ENCODE measurements around the gene FANCB. TPM values are rescaled to one million over a fixed set of nuclear protein-coding genes. Genes with fewer than 3 reads are reported as not detected.
A peak's percentile ranks its signal among the peaks of the same experiment; 100 is the strongest.

The FANCB gene
- 10 to 100 TPM in 1 of 2 experiments, 1 to 10 TPM in 1; 9.9 to 12.0 TPM for total RNA-seq

DNA sequence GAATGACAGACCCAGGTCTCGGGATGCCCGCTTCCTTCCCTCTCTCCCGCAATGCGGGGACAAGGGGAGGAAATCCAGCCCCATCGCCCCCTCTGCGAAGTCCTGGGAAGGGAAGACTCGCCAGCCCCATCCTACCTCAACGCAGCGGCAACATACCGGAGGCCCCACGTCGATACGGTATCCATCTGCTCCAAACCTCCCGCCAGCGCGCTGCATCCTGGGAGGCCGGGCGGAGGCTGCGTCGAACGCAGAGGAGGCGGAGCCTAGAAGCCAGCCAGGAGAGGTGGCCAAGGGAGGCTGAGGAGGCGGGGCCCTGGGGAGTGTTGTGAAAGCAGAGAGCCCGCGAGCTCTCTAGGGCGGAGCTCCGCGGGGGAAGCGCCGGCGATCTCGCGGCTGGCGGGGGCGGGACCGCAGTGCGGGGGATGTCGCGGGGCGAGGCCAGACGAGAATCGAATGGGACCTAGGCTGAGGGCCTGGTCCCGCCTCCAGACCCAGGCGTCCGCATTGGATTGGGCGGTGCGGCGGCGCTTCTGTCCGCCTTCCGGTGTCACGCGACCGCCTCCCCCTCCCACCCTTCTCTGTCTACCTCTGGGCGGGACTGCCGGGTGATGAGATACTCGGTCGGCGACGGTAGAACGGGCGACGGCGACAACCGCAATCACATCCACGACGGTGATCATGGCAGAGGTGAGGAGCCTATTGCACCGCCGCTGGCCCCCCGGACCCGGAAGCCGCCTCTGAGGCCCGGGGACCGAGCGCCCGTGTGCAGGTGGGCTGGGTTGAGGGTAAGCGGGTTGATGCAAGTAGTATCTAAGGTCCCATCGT, at the start of gene FANCB, which contains the start of gene MOSPD2:
Gene FANCB (minus strand): TSS at position 219 of the 825 bp plus-strand sequence. CDS start 7,559 bp downstream, outside the sequence.
Gene MOSPD2 (plus strand): TSS at position 571 of the 825 bp plus-strand sequence. CDS start 108 bp downstream, at position 679.
- H3K9me3 Mint-ChIP-seq, result no peaks in the 10 kb centered on the region
- peak within 1 kb of the TSS; percentile 84 for H3K4me3 Mint-ChIP-seq
- H3K36me3 Mint-ChIP-seq, result peaks cover 23% of the 10 kb centered on the region
- H3K4me1 Mint-ChIP-seq, result peaks cover 26% of the 10 kb centered on the region
- DNase-seq, result peak; percentile 90
- peak; percentile 93 for ATAC-seq (ENCODE audit: low read depth)
- POLR2A ChIA-PET, result interaction anchor here (0.8 to 1.5 kb wide), 3 partner anchors 12 to 1180 kb away, joined by 3 to 5 read pairs (median 3); no protein-coding TSS in a partner anchor
- peak within 1 kb of the TSS; percentile 87 for H3K27ac Mint-ChIP-seq
- no peaks in the 10 kb centered on the region for H3K27me3 Mint-ChIP-seq

- no peaks in the 10 kb centered on the region for H3K9me3 Mint-ChIP-seq
- peaks cover 4% of the 10 kb centered on the region for H3K36me3 Mint-ChIP-seq
- DNase-seq (no peak), ATAC-seq (ENCODE audit: low read depth) (no peak)
- H3K27ac Mint-ChIP-seq, result no peak overlapping the region
- no peaks in the 10 kb centered on the region for H3K27me3 Mint-ChIP-seq
- POLR2A ChIA-PET, result no interaction called here
- H3K4me3 Mint-ChIP-seq, result no peak overlapping the region
- H3K4me1 Mint-ChIP-seq, result no peaks in the 10 kb centered on the region
Measured at GRCh38 chrX:14922437-14922836, 49.6 kb upstream of the FANCB start.

- no peak overlapping the region for H3K4me3 Mint-ChIP-seq
- no peaks in the 10 kb centered on the region for H3K4me1 Mint-ChIP-seq
- no peaks in the 10 kb centered on the region for H3K27me3 Mint-ChIP-seq
- H3K36me3 Mint-ChIP-seq, result peaks cover 4% of the 10 kb centered on the region
- H3K27ac Mint-ChIP-seq, result no peak overlapping the region
- no peaks in the 10 kb centered on the region for H3K9me3 Mint-ChIP-seq
- POLR2A ChIA-PET, result no interaction called here
- DNase-seq (no peak), ATAC-seq (ENCODE audit: low read depth) (no peak)
Measured at GRCh38 chrX:14920196-14920595, 47.3 kb upstream of the FANCB start.

- Mint-ChIP-seq H3K27ac (no peak overlapping the region), H3K9me3 (no peaks in the 10 kb centered on the region), H3K36me3 (peaks cover 4% of the 10 kb centered on the region), H3K27me3 (no peaks in the 10 kb centered on the region), H3K4me3 (no peak overlapping the region), H3K4me1 (no peaks in the 10 kb centered on the region)
- ATAC-seq (ENCODE audit: low read depth) (no peak), DNase-seq (no peak)
- POLR2A ChIA-PET, result no interaction called here
Measured at GRCh38 chrX:14919407-14919806, 46.5 kb upstream of the FANCB start.

DNA sequence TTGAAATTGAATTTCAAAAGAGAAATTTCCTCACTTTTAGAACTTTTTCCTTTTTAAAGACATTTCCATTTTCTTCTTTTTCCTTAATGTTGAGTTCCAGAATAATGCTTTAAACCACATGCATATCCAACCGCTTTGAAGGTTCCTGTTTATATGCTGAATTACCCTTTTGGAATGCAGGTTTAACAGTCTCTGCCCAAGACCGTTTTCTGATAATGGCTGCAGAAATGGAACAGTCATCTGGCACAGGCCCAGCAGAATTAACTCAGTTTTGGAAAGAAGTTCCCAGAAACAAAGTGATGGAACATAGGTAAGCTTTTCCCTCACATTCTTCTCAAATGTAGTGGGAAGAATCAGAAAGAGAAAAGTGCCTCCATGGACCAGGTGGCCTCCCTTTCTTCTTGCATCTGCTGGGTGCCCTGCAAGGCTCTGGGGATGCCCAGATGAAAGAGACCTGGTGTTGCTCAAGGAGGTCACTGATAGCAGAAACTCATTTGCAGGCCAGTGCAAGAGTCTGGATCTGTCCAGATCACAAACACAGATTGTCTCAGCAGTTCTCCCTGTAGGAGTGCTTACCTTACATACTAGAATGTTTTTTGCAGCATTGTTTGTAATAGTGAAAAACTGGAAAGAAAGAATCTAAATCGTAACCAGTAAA, 43.3 kb upstream of the FANCB start:
- ATAC-seq (ENCODE audit: low read depth) (no peak), DNase-seq (no peak)
- Mint-ChIP-seq H3K4me1 (no peaks in the 10 kb centered on the region), H3K4me3 (no peak overlapping the region), H3K27me3 (no peaks in the 10 kb centered on the region), H3K9me3 (no peaks in the 10 kb centered on the region), H3K27ac (no peak overlapping the region), H3K36me3 (peaks cover 8% of the 10 kb centered on the region)
- POLR2A ChIA-PET, result no interaction called here

- DNase-seq (no peak), ATAC-seq (ENCODE audit: low read depth) (no peak)
- Mint-ChIP-seq H3K9me3 (no peaks in the 10 kb centered on the region), H3K27ac (no peak overlapping the region), H3K27me3 (no peaks in the 10 kb centered on the region), H3K4me3 (no peak overlapping the region), H3K4me1 (no peaks in the 10 kb centered on the region), H3K36me3 (peaks cover 8% of the 10 kb centered on the region)
- POLR2A ChIA-PET, result no interaction called here
Measured at GRCh38 chrX:14915596-14915995, 42.7 kb upstream of the FANCB start.

- no peak overlapping the region for H3K4me3 Mint-ChIP-seq
- POLR2A ChIA-PET, result no interaction called here
- ATAC-seq (ENCODE audit: low read depth) (no peak), DNase-seq (no peak)
- H3K36me3 Mint-ChIP-seq, result peaks cover 6% of the 10 kb centered on the region
- no peaks in the 10 kb centered on the region for H3K27me3 Mint-ChIP-seq
- H3K4me1 Mint-ChIP-seq, result no peaks in the 10 kb centered on the region
- no peak overlapping the region for H3K27ac Mint-ChIP-seq
- H3K9me3 Mint-ChIP-seq, result no peaks in the 10 kb centered on the region
Measured at GRCh38 chrX:14913241-14913640, 40.4 kb upstream of the FANCB start.

- Mint-ChIP-seq H3K36me3 (peaks cover 29% of the 10 kb centered on the region), H3K4me1 (peaks cover 2% of the 10 kb centered on the region)
- no peak for ATAC-seq (ENCODE audit: low read depth)
Measured at GRCh38 chrX:14903891-14904290, 31.0 kb upstream of the FANCB start.

GRCh38 chrX:14902537-14902936, 29.7 kb upstream of the FANCB start:
- Mint-ChIP-seq H3K4me1 (peaks cover 2% of the 10 kb centered on the region), H3K27me3 (no peaks in the 10 kb centered on the region), H3K36me3 (peaks cover 29% of the 10 kb centered on the region), H3K27ac (no peak overlapping the region), H3K4me3 (no peak overlapping the region), H3K9me3 (peaks cover 5% of the 10 kb centered on the region)
- DNase-seq (no peak), ATAC-seq (ENCODE audit: low read depth) (no peak)
- POLR2A ChIA-PET, result no interaction called here

More at GRCh38 chrX:14903891-14904290, 31.0 kb upstream of the FANCB start:
- POLR2A ChIA-PET, result no interaction called here
- Mint-ChIP-seq H3K4me3 (no peak overlapping the region), H3K9me3 (peaks cover 5% of the 10 kb centered on the region), H3K27me3 (no peaks in the 10 kb centered on the region), H3K27ac (no peak overlapping the region)
- DNase-seq, result no peak

GRCh38 chrX:14899607-14900006, 26.7 kb upstream of the FANCB start:
- Mint-ChIP-seq H3K27me3 (no peaks in the 10 kb centered on the region), H3K27ac (no peak overlapping the region), H3K4me1 (peaks cover 12% of the 10 kb centered on the region), H3K4me3 (no peak overlapping the region), H3K9me3 (peaks cover 1% of the 10 kb centered on the region), H3K36me3 (peaks cover 36% of the 10 kb centered on the region)
- DNase-seq, result no peak
- POLR2A ChIA-PET, result no interaction called here
- ATAC-seq (ENCODE audit: low read depth), result peak; percentile 73

DNA sequence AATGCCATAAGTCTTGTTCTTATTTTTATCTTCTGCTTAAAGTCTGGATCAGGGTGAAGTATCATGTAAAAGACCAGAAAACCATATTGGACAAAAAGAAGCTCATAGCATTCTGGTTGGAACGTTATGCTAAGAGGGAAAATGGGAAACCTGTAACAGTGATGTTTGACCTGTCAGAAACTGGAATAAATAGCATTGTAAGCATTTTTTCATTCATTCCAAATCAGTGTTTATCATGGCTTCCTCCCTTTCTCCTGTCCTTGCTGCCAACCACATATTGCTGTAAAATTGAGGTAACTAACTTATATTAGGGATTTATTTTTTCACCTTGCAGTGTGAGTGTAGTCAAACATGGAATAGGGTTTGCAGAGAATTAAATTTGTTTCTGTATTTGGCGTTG, 24.2 kb upstream of the FANCB start:
- POLR2A ChIA-PET, result no interaction called here
- Mint-ChIP-seq H3K36me3 (peaks cover 23% of the 10 kb centered on the region), H3K27me3 (no peaks in the 10 kb centered on the region), H3K9me3 (no peaks in the 10 kb centered on the region), H3K4me3 (no peak overlapping the region), H3K27ac (no peak overlapping the region), H3K4me1 (peaks cover 12% of the 10 kb centered on the region)
- DNase-seq (no peak), ATAC-seq (ENCODE audit: low read depth) (no peak)

DNA sequence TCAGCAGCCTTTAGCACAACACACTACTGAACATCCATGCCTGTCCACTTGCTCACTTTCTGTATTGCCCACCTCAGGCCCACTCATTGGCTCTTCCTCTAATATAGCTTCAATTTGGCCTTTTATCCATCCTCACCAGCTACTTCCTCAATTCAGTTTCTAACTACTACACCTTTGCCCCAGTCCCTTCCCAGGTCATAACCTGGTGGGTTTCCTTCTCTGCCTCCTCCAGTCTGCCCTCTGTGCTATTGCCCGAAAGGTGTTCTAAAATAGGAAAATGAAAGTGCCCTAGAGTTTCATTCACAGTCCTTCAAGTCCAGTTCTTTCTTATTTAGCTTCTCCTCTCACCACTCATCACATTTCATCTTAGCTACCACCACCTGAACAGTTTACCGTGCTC, 23.4 kb upstream of the FANCB start:
- Mint-ChIP-seq H3K27me3 (no peaks in the 10 kb centered on the region), H3K9me3 (no peaks in the 10 kb centered on the region), H3K36me3 (peaks cover 23% of the 10 kb centered on the region), H3K4me1 (peaks cover 12% of the 10 kb centered on the region), H3K27ac (peak overlapping the region; percentile 12), H3K4me3 (no peak overlapping the region)
- DNase-seq (no peak), ATAC-seq (ENCODE audit: low read depth) (no peak)
- POLR2A ChIA-PET, result no interaction called here

DNA sequence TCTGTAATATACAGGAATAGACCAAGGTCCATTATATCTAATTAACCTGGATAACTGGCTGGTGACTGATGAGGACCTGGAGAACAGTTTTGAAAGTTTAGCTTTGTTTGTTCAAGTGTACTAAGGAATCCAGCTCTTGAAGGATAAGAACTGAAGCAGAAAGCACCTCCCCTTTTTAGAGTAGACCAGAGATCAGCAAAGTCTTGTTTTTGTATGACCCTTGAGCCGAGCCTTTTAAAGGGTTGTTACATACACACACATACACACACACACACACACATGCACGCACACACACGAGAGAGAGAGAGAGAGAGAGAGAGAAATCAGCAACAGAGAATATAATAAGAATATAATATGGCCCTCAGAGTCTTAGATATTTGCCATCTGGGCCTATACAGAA, 13.4 kb upstream of the FANCB start:
- H3K36me3 Mint-ChIP-seq, result peaks cover 12% of the 10 kb centered on the region

GRCh38 chrX:14884714-14885113, 11.8 kb upstream of the FANCB start:
- Mint-ChIP-seq H3K9me3 (peaks cover 1% of the 10 kb centered on the region), H3K4me3 (no peak overlapping the region), H3K4me1 (peaks cover 3% of the 10 kb centered on the region), H3K36me3 (peaks cover 12% of the 10 kb centered on the region), H3K27ac (no peak overlapping the region), H3K27me3 (no peaks in the 10 kb centered on the region)
- ATAC-seq (ENCODE audit: low read depth) (no peak), DNase-seq (no peak)
- POLR2A ChIA-PET, result no interaction called here

More for the DNA sequence above, 13.4 kb upstream of the FANCB start:
- Mint-ChIP-seq H3K4me3 (no peak overlapping the region), H3K27ac (no peak overlapping the region), H3K4me1 (peaks cover 3% of the 10 kb centered on the region), H3K27me3 (no peaks in the 10 kb centered on the region), H3K9me3 (peaks cover 1% of the 10 kb centered on the region)
- ATAC-seq (ENCODE audit: low read depth) (no peak), DNase-seq (no peak)
- POLR2A ChIA-PET, result no interaction called here

Measured in activated naive CD8-positive, alpha-beta T cell treated with anti-CD3 and anti-CD28 coated beads, Interleukin-2, amount 10 ng/mL, durations not matched to agents 7 days and 5 days (primary cell).